Neural cell (in vitro differentiated cells): Measurements from ENCODE around the gene ABCC9. TPM values are rescaled to one million over a fixed set of nuclear protein-coding genes. Genes with fewer than 3 reads are reported as not detected.

Experiments used
- H2AFZ ChIP-seq: fragments of 200-600, 300-800 bp; sonication (generic), shearing (Covaris generic); 2 replicates; pipeline ENCODE4 v1.6.0; 2014; ENCODE audit warnings: low read depth, mild to moderate bottlenecking, antibody characterized with exemption, low read length, moderate library complexity
- H3F3A ChIP-seq: fragments of 200-600 bp; shearing (Covaris generic); 2 replicates; pipeline ENCODE4 v1.6.1; 2016; ENCODE audit warnings: mild to moderate bottlenecking, moderate library complexity, mixed read lengths, antibody characterized with exemption, low read length; ENCODE audit not compliant: insufficient read depth, poor library complexity, severe bottlenecking
- H3K27ac ChIP-seq: fragments of 200-600, 300-800 bp; sonication (generic), shearing (Covaris generic); 2 replicates; pipeline ENCODE4 v1.5.1; 2014; ENCODE audit warnings: mild to moderate bottlenecking, low read length, moderate library complexity
- H3K27me3 ChIP-seq: fragments of 300-800, 200-600 bp; sonication (generic), shearing (Covaris generic); 2 replicates; pipeline ENCODE4 v1.6.0; 2014; ENCODE audit warnings: mild to moderate bottlenecking, low read depth, low read length, moderate library complexity; ENCODE audit not compliant: insufficient read depth
- H3K36me3 ChIP-seq: fragments of 300-800, 200-600 bp; sonication (generic), shearing (Covaris generic); 2 replicates; pipeline ENCODE4 v1.5.1; 2014; ENCODE audit warnings: mild to moderate bottlenecking, antibody characterized with exemption, low read length, moderate library complexity; ENCODE audit not compliant: insufficient read depth
- H3K4me2 ChIP-seq: fragments of 300-800, 200-600 bp; sonication (generic), shearing (Covaris generic); 2 replicates; pipeline ENCODE4 v1.6.0; 2014; ENCODE audit warnings: mild to moderate bottlenecking, low read length
- H3K4me3 ChIP-seq: fragments of 300-800, 200-600 bp; sonication (generic), shearing (Covaris generic); 2 replicates; pipeline ENCODE4 v1.5.1; 2014; ENCODE audit warnings: mild to moderate bottlenecking, low read length, moderate library complexity
- H3K79me2 ChIP-seq: fragments of 200-600 bp; shearing (Covaris generic); replicated peaks from 2 replicates; pipeline ENCODE4 v1.6.0; 2014; ENCODE audit warnings: mild to moderate bottlenecking, low read length, moderate library complexity; ENCODE audit not compliant: insufficient read depth
- H3K9ac ChIP-seq: fragments of 300-800, 200-600 bp; sonication (generic), shearing (Covaris generic); 2 replicates; pipeline ENCODE4 v1.6.1; 2016; ENCODE audit warnings: mild to moderate bottlenecking, low read length, mixed read lengths
- H3K9me2 ChIP-seq: fragments of 200-600 bp; shearing (Covaris generic); 2 replicates; pipeline ENCODE4 v1.6.1; 2016; ENCODE audit warnings: mild to moderate bottlenecking, low read length, mixed read lengths; ENCODE audit not compliant: insufficient read depth
- H3K9me3 ChIP-seq: fragments of 200-600, 300-800 bp; sonication (generic), shearing (Covaris generic); 2 replicates; pipeline ENCODE4 v1.6.1; 2016; ENCODE audit warnings: mild to moderate bottlenecking, mixed run types, low read length, moderate library complexity, mixed read lengths
- H4K20me1 ChIP-seq: fragments of 200-600 bp; shearing (Covaris generic); 2 replicates; pipeline ENCODE4 v1.6.1; 2016; ENCODE audit warnings: mild to moderate bottlenecking, mixed run types; ENCODE audit not compliant: insufficient read depth
- CTCF ChIP-seq: fragments of 450-650 bp; IDR thresholded peaks from 2 replicates; pipeline ENCODE4 v1.5.1; 2014; ENCODE audit warnings: antibody characterized with exemption, mild to moderate bottlenecking, moderate library complexity; ENCODE audit not compliant: poor library complexity, severe bottlenecking
- EP300 ChIP-seq: fragments of 450-650 bp; conservative IDR thresholded peaks from 2 replicates; pipeline ENCODE4 v1.6.1; 2014; ENCODE audit warnings: antibody characterized with exemption, mild to moderate bottlenecking, moderate library complexity; ENCODE audit not compliant: poor library complexity, severe bottlenecking
- EZH2 ChIP-seq: fragments of 200-600, 300-800 bp; shearing (Covaris generic), sonication (generic); IDR thresholded peaks from 2 replicates; pipeline ENCODE4 v1.6.1; 2014; ENCODE audit warnings: antibody characterized with exemption, low read length, borderline replicate concordance, mild to moderate bottlenecking; ENCODE audit not compliant: insufficient read depth, poor library complexity, severe bottlenecking
- MXI1 ChIP-seq: fragments of 450-650 bp; conservative IDR thresholded peaks from 2 replicates; pipeline ENCODE4 v1.6.1; 2014; ENCODE audit warnings: antibody characterized with exemption, mild to moderate bottlenecking; ENCODE audit not compliant: poor library complexity, severe bottlenecking
- POLR2AphosphoS5 ChIP-seq: IDR thresholded peaks from 2 replicates; pipeline ENCODE4 v1.6.1; 2012
- RAD21 ChIP-seq: fragments of 450-650 bp; conservative IDR thresholded peaks from 2 replicates; pipeline ENCODE4 v1.6.1; 2014; ENCODE audit warnings: antibody characterized with exemption, mild to moderate bottlenecking, moderate library complexity
- REST ChIP-seq: IDR thresholded peaks from 2 replicates; pipeline ENCODE4 v1.6.1; 2012; ENCODE audit warnings: borderline replicate concordance
- SMC3 ChIP-seq: fragments of 450-650 bp; conservative IDR thresholded peaks from 2 replicates; pipeline ENCODE4 v1.6.1; 2014; ENCODE audit warnings: antibody characterized with exemption, mild to moderate bottlenecking, moderate library complexity; ENCODE audit not compliant: poor library complexity
- TAF1 ChIP-seq: IDR thresholded peaks from 2 replicates; pipeline ENCODE4 v1.6.1; 2012; ENCODE audit warnings: low read depth
- polyA plus RNA-seq: library from polyadenylated mRNA; depleted of rRNA; stranded (reverse); fragments of >200 nt; gene quantifications from 2 replicates; pipeline ENCODE4 v1.2.3, GENCODE V29; 2014

Gene ABCC9
- polyA plus RNA-seq, 1 donor from 2014 or later, result 0.32 TPM

- no peaks in the 10 kb centered on the region for H3F3A ChIP-seq
- no peak overlapping the region for H3K4me3 ChIP-seq
- no peak overlapping the region for H3K9ac ChIP-seq
- H3K79me2 ChIP-seq, result no peaks in the 10 kb centered on the region
- H4K20me1 ChIP-seq, result no peaks in the 10 kb centered on the region
- no peak overlapping the region for H3K4me2 ChIP-seq
- no peaks in the 10 kb centered on the region for H3K27me3 ChIP-seq
- H3K9me2 ChIP-seq, result no peaks in the 10 kb centered on the region
- no peak overlapping the region for H2AFZ ChIP-seq
- no peaks in the 10 kb centered on the region for H3K9me3 ChIP-seq
- no peaks in the 10 kb centered on the region for H3K36me3 ChIP-seq
- no peak overlapping the region for H3K27ac ChIP-seq
- TF ChIP-seq TAF1 (no peak), POLR2AphosphoS5 (no peak), CTCF (no peak), MXI1 (no peak), REST (no peak), RAD21 (no peak), SMC3 (no peak), EP300 (no peak), EZH2 (no peak)
These were observed 41.9 kb upstream of the ABCC9 start for GRCh38 chr12:21983095-21983494.

DNA sequence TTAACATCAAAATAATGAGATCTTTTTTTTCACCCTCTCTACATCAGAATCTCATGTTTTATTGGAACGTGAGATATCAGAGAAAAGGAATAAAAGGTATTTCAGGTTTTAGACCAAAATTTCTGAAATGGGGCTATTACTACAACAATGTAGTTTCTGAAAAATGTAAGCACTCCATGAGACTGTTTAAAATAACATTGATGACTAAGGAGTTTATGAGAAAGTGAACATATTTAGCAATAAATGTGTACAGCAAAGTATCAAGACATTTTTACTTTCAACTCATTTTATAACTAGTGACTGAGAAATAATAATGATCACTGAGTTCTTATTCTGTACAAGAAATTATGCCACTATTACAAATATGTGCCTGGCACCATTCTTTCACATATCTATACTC, 39.3 kb upstream of the ABCC9 start:
- TF ChIP-seq EZH2 (no peak), RAD21 (no peak), SMC3 (no peak), POLR2AphosphoS5 (no peak), CTCF (no peak), EP300 (no peak), MXI1 (no peak), REST (no peak), TAF1 (no peak)
- Histone ChIP-seq H3K9me2 (no peaks in the 10 kb centered on the region), H3K27me3 (no peaks in the 10 kb centered on the region), H3K9me3 (no peaks in the 10 kb centered on the region), H3K27ac (no peak overlapping the region), H3K4me3 (no peak overlapping the region), H3K9ac (no peak overlapping the region), H4K20me1 (no peaks in the 10 kb centered on the region), H3K79me2 (no peaks in the 10 kb centered on the region), H3K4me2 (no peak overlapping the region), H3F3A (no peaks in the 10 kb centered on the region), H3K36me3 (no peaks in the 10 kb centered on the region), H2AFZ (no peak overlapping the region)
